Medulla oblongata (tissue), 1 donor: ENCODE measurements around the gene TNS2.

Source experiments
- DNase-seq: peaks from one replicate; pipeline ENCODE4 v3.0.0-alpha.2; 2015; ENCODE audit errors: extremely low spot score

TNS2 gene

GRCh38 chr12:53067993-53068770 is 18.3 kb downstream of the TNS2 start:
- DNase-seq, result no peak

- DNase-seq, result no peak
These were observed 19.1 kb downstream of the TNS2 start for GRCh38 chr12:53068811-53069585.

- DNase-seq, result no peak
These were observed 20.0 kb downstream of the TNS2 start for GRCh38 chr12:53069621-53070410.

GRCh38 chr12:53070877-53071492 is 21.1 kb downstream of the TNS2 start:
- DNase-seq, result no peak

GRCh38 chr12:53071591-53072551 is 22.0 kb downstream of the TNS2 start:
- no peak for DNase-seq

- no peak for DNase-seq
These were observed 24.0 kb downstream of the TNS2 start for GRCh38 chr12:53073881-53074280.

- no peak for DNase-seq
These were observed 24.6 kb downstream of the TNS2 start for GRCh38 chr12:53074283-53074998.

- DNase-seq, result no peak
These were observed 25.1 kb downstream of the TNS2 start for GRCh38 chr12:53074999-53075370.

- DNase-seq, result no peak
These were observed 26.6 kb downstream of the TNS2 start for GRCh38 chr12:53076461-53076860.

- no peak for DNase-seq
These were observed 27.2 kb downstream of the TNS2 start for GRCh38 chr12:53077030-53077429.

- peak; percentile 33 for DNase-seq
These were observed 28.8 kb downstream of the TNS2 start for GRCh38 chr12:53078425-53079225.

- DNase-seq, result peak; percentile 98
These were observed 29.6 kb downstream of the TNS2 start, which contains the start of gene SPRYD3 for GRCh38 chr12:53079226-53080117. TSS of gene SPRYD3 (minus strand) at chr12:53079390. CDS start at chr12:53079333, 57 bp downstream.

GRCh38 chr12:53082637-53083175 is 32.8 kb downstream of the TNS2 start:
- DNase-seq, result no peak

GRCh38 chr12:53086361-53086760 is 36.5 kb downstream of the TNS2 start:
- no peak for DNase-seq

GRCh38 chr12:53090105-53090504 is 40.2 kb downstream of the TNS2 start:
- DNase-seq, result no peak

GRCh38 chr12:53090554-53090953 is 40.7 kb downstream of the TNS2 start:
- DNase-seq, result no peak

GRCh38 chr12:53091756-53092155 is 41.9 kb downstream of the TNS2 start:
- no peak for DNase-seq
